ENCODE results near the gene HHAT. TPM values are rescaled to one million over a fixed set of nuclear protein-coding genes. Genes with fewer than 3 reads are reported as not detected.

HHAT gene
- total and polyA plus RNA-seq, 2 of the 4 experiments (the other 2 are of a cell fraction), result 1.7 to 2.5 TPM

DNA sequence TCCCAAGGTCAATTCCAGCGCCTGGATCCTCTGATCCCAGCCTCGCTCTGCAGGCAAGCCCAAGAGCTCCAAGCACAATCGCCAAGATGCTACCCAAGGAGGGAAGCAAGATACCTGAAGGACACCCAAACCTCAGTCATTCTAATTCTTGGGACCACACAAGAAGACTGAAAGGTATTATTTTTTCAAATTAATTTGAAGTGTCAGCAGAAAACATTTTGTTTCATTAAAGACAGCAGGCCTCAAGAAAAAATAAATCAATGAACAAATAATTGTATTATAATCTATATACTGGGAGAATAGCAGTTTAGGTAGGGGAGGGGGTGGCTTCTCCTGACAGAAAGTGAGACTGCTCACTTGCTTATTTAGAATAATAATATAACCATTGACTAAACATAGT, 347.8 kb downstream of the HHAT start:
- ChIA-PET POLR2A (ENCODE audit: unreplicated experiment) (no interaction called here), CTCF (no interaction called here)
- no CpG with 5 or more reads among the region's 3 CpGs for WGBS, 2 experiments (ENCODE audit: extremely low coverage in 2 of 2, insufficient read length in 1 of 2)
- H3K18ac ChIP-seq (ENCODE audit: low read depth, low read length), result no peak overlapping the region
- no peak overlapping the region for H3K56ac ChIP-seq (ENCODE audit: extremely low read depth, insufficient read depth, low read length)
- H3K9me3 ChIP-seq (ENCODE audit: control insufficient read depth, insufficient read depth, low read length), result no peaks in the 10 kb centered on the region
- no peak overlapping the region for H4K91ac ChIP-seq (ENCODE audit: insufficient read depth, low read depth, low read length)
- dilution Hi-C loops (cut with HindIII; ENCODE audit: low sequenced_read_pairs, unreplicated experiment), result no loop called here
- no peak overlapping the region for H3K4ac ChIP-seq (ENCODE audit: low read depth, low read length)
- no peak overlapping the region for H3K23ac ChIP-seq (ENCODE audit: low read depth, low read length)
- DNase-seq, result no peak
- H3K36me3 ChIP-seq (ENCODE audit: control insufficient read depth, insufficient read depth, low read length), result no peaks in the 10 kb centered on the region
- no peak overlapping the region for H4K8ac ChIP-seq (ENCODE audit: low read depth in 2 of 2, low read length in 2 of 2)
- no peaks in the 10 kb centered on the region for H3K79me1 ChIP-seq (ENCODE audit: low read depth in 1 of 2, low read length in 2 of 2)
- no peaks in the 10 kb centered on the region for H3K27me3 ChIP-seq (ENCODE audit: control insufficient read depth, insufficient read depth, low read length)
- H3K4me3 ChIP-seq (ENCODE audit: insufficient read depth, low read depth, low read length), result no peak overlapping the region
- no peak overlapping the region for H2AFZ ChIP-seq (replicated peaks; ENCODE audit: low read length, poor library complexity)
- no peak overlapping the region for H3K4me2 ChIP-seq (ENCODE audit: low read depth, low read length)
- H3K9me1 ChIP-seq (ENCODE audit: insufficient read depth, low read length), result no peaks in the 10 kb centered on the region
- no TSS peak for BruUV-seq (replicated peaks)
- in situ Hi-C loops (cut with MboI; ENCODE audit: low sequenced_read_pairs), result no loop called here
- 0 out of 2 replicates have a peak, but pooled peaks cover 3% of the 10 kb centered on the region for H3K4me1 ChIP-seq (ENCODE audit: control insufficient read depth, insufficient read depth, low read length)
- H2AK5ac ChIP-seq (ENCODE audit: low read depth, low read length), result no peak overlapping the region
- no peak overlapping the region for H2BK20ac ChIP-seq (ENCODE audit: low read depth, low read length)
- no peaks in the 10 kb centered on the region for H4K20me1 ChIP-seq (ENCODE audit: insufficient read depth, low read length)
- no peak overlapping the region for H3K27ac ChIP-seq (ENCODE audit: insufficient read depth, low read length)
- no peak overlapping the region for H2BK15ac ChIP-seq (ENCODE audit: low read depth, low read length)
- no peak overlapping the region for H2BK5ac ChIP-seq (ENCODE audit: low read depth, low read length, poor library complexity, severe bottlenecking)
- intact Hi-C loops (cut with micrococcal nuclease), result no loop called here
- no peak overlapping the region for H3K9ac ChIP-seq (ENCODE audit: low read depth, low read length)
- ATAC-seq (ENCODE audit: low read depth), result no peak
- no peak overlapping the region for H2BK120ac ChIP-seq (ENCODE audit: low read depth, low read length)
- no peak overlapping the region for H2AK9ac ChIP-seq (replicated peaks; ENCODE audit: low read depth, low read length, poor library complexity)
- no peak overlapping the region for H3K14ac ChIP-seq (replicated peaks; ENCODE audit: low read depth, low read length)
- no peak overlapping the region for H4K5ac ChIP-seq (ENCODE audit: low read depth, low read length)
- TF ChIP-seq RFX5 (IDR thresholded peaks at IDR 0.05; ENCODE audit: low read depth, low read length) (no peak), MAFK (IDR thresholded peaks at IDR 0.05; ENCODE audit: low read depth, low read length) (peak; percentile 79)
